SKM-1 treated with dmso at 0.1 percent for 144 hours (cell line): ENCODE data around the gene COG1.
A peak's percentile ranks its signal among the peaks of the same experiment; 100 is the strongest.

ENCODE experiments used
- DNase-seq: peaks from one replicate; lab custom pipeline; 2025; ENCODE audit not compliant: unreplicated experiment; lab: John Stamatoyannopoulos, UW

The COG1 gene

GRCh38 chr17:73170324-73170723, 22.5 kb upstream of the COG1 start:
- DNase-seq, result no peak

- no peak for DNase-seq
These were observed 20.6 kb upstream of the COG1 start for GRCh38 chr17:73172252-73172651.

GRCh38 chr17:73174126-73174525, 18.7 kb upstream of the COG1 start:
- no peak for DNase-seq

- DNase-seq, result no peak
These were observed 16.8 kb upstream of the COG1 start for GRCh38 chr17:73175962-73176565.

- no peak for DNase-seq
These were observed 13.5 kb upstream of the COG1 start for GRCh38 chr17:73179387-73179786.

GRCh38 chr17:73179878-73180277, 13.0 kb upstream of the COG1 start:
- DNase-seq, result no peak

GRCh38 chr17:73182616-73183310, 10.1 kb upstream of the COG1 start:
- no peak for DNase-seq

- peak; percentile 86 for DNase-seq
These were observed 8.5 kb upstream of the COG1 start for GRCh38 chr17:73184136-73184993.

GRCh38 chr17:73186283-73187050, 6.4 kb upstream of the COG1 start:
- no peak for DNase-seq

GRCh38 chr17:73187203-73187769, 5.6 kb upstream of the COG1 start:
- DNase-seq, result no peak

GRCh38 chr17:73188011-73188410, 4.8 kb upstream of the COG1 start:
- no peak for DNase-seq

GRCh38 chr17:73189417-73190099, 3.3 kb upstream of the COG1 start:
- DNase-seq, result peak; percentile 21

GRCh38 chr17:73191443-73192205, 1.2 kb upstream of the COG1 start:
- peak; percentile 75 for DNase-seq

GRCh38 chr17:73192206-73192893, 505 bp upstream of the COG1 start:
- peak; percentile 58 for DNase-seq

- DNase-seq, result no peak
These were observed 1.8 kb downstream of the COG1 start for GRCh38 chr17:73194514-73195222.

GRCh38 chr17:73196500-73196899, 3.6 kb downstream of the COG1 start:
- DNase-seq, result no peak

GRCh38 chr17:73197161-73197560, 4.3 kb downstream of the COG1 start:
- DNase-seq, result no peak

GRCh38 chr17:73198201-73198929, 5.5 kb downstream of the COG1 start:
- no peak for DNase-seq
